Suppressor macrophage treated with lipopolysaccharide for 4 hours (primary cell): ENCODE results near the gene DMAC2.
"Not testable (repeated sequence)": the region's sequence is repeated elsewhere in the genome, so short reads cannot be mapped to it uniquely, and the experiment has no call there.

Source experiments
- DNase-seq: peaks from one replicate; pipeline ENCODE4 v3.0.0-alpha.2; 2020

The DMAC2 gene

DNA sequence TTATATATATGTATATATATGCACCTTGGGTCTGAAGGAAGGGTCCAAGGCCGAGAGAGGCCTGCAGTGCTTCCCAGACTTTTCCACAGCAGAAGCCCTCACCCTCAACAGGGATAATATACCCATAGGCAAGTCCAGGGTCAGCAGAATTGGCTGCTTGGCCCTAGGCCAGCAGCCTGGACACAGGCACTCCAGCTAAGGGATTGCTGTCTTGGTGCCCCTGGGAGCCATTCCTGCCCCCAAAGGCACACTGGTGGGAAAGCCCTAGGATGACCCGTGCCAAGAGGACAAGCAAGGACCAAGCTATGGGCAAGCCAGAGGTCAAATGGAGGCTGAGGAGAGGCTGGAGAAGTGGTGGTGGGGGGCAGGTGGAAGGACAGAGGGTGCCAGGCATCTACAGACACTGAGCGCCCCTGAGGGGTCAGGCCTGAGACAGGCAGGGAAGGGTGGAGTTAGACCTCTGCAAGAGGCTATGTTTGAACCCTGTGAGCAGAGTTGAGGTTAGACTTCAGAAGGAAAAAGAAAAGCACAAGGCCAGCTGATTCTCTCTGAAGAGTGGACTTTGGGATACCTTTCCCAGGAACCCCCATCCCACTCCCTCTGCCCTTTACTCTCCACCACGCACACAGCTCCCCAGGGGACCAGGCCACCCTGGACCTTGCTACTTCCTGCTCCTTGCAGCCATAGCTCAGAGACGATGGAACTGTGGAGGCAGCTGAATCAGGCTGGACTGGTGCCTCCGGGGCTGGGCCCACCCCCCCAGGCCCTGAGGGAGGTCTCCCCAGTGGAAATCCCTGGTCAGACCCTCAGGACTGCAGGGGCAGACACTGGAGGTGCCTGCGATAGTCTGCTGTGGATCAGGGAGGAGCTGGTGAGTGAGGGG lies 3.0 kb upstream of the DMAC2 start, which contains the start of gene ERICH4:
Gene ERICH4, plus strand, starts transcription at position 684 of the 883 bp plus-strand sequence. Its CDS starts 14 bp downstream, at position 698.
- DNase-seq, result no peak

DNA sequence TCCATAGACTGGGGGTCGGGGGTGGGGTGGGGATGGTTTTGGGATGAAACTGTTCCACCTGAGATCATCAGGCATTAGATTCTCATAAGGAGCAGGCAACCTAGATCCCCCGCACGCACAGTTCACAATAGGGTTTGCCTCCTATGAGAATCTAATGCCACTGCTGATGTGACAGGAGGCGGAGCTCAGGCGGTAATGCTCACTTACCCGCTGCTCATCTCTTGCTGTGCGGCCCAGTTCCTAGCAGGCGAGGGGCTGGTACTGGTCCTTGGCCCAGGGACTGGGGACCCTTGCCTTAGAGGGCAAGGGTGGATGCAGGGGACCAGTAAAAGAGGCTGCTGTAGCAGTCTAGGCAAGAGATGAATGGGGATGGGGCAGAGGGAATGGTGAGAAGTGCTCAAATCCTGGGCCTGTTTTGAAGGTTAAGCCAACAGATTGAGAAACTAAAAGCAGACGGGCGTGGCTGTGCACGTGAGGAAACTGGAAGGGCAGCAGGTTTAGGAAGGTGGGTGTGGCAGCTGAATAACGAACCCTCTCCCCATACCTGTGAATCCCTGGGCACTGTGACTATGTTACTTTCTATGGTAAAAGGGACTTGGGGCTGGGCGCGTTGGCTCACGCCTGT lies 1.7 kb upstream of the DMAC2 start:
- no peak for DNase-seq

DNA sequence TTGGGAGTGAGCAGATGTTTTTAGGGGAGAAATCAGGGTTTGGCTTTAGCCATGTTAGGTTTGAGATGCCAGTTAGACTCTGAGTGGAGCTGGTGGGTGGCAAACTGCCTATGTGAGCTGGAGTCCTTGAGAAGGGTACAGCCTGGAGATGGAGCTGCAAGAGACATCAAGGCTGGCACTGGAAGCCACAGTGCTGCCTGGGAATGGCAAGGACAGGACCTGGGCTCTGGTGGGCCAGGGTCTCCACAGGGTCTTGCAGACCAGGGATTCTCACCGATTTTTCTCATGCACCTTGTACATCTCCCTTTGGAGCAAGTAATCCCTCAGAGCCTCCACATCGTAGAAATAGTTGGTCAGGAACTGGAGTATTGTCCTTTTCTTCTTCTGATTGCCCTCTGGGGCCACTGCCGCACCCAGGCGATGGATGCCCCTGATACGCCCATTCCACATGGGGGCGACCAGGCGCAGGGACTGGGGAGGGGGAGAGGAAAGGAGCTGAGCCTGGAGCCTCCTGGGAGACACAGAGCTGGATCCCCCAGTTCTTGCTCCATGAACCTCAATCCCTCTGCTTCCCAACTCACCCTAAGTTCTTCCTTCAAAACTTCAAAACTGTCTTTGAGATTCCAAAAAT lies 1.7 kb downstream of the DMAC2 start:
- DNase-seq, result no peak

DNA sequence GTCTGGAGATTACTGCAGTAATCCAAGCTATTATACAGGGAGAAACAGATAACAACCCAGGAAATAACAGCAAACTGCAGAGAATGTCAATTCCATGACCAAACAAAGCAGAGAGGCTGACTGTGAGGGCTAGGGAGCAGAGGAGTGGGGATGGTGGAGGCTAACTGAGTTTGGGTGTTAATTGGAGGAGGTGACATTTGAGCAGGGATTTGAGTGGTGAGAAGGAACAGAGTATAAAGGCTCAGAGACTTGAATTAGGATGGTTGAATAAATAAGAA lies 3.1 kb downstream of the DMAC2 start:
- DNase-seq, result no peak

DNA sequence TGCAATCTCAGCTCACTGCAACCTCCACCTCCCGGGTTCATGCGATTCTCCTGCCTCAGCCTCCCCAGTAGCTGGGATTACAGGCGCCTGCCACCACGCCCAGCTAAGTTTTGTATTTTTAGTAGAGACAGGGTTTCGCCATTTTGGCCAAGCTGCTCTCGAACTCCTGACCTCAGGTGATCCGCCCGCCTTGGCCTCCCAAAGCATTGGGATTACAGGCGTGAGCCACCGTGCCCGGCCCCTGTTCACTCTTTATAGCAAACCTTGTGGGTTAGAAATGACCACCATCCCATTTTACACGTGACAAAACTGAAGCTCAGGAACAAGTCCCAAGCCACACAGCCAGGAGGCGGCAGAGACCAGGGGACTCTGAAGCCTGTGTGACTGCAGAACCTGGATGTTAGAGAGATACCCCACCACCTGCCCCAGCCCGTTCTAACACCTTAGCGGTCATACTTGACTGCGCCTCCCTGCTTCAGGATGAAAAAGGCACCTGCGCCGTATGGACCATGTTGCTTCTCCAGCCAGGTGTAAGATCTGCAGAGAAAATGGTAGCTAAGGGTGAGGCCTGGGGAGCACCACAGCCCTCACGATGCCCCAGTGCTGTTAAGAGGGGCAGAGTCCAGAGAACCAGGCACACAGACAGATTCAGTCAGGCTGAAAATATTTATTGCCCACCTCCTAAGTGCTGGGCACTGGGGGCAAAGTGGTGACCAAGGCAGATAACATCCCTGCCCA lies 3.6 kb downstream of the DMAC2 start:
- no peak for DNase-seq

DNA sequence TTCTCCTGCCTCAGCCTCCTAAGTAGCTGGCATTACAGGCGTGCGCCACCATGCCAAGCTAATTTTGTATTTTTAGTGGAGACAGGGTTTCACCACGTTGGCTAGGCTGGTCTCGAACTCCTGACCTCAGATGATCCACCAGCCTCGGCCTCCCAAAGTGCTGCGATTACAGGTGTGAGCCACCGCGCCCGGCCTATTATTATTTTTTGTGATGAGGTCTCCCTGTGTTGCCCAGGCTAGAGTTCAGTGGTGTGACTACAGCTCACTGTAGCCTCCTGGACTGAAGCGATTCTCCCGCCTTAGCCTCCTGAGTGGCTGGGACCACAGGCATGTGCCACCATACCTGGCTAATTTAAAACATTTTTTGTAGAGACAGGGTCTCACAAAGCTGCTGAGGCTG lies 4.3 kb downstream of the DMAC2 start:
- not testable (repeated sequence) for DNase-seq

DNA sequence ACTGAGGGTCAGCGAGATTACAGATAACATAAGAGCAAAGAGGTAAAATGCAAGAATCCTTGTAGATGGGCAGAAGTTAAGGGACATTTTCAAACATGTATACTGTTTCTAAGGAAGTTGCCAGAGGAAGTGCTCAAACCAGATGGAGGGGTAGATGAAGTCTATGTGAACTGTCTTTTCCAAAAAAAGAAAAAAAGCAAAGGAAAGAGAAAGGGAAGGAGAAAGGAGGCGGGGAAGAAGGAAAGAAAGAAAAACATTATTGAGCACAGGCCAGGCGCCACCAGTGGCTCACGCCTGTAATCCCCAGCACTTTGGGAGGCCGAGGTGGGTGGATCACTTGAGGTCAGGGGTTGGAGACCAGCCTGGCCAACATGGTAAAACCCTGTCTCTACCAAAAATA lies 5.3 kb downstream of the DMAC2 start:
- no peak for DNase-seq

DNA sequence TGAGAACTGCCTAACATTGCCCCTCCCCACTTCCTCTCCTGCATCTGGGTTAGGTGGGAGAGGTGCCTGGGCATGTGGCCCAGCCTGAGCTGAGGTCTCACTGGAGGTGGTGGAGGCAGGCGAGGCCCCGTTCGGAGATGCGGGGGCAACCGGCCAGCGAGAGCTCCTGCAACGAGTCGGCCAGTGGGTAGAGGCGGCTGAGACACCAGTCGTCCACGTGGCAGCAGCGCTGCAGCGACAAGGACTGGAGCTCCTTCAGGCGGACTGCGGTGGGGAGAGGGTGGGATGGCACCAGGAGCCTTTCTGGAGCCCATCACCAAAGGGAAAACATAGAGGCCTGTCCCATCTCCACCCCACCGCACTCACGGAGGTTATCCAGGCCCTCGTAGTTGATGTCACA lies 6.5 kb downstream of the DMAC2 start:
- no peak for DNase-seq

DNA sequence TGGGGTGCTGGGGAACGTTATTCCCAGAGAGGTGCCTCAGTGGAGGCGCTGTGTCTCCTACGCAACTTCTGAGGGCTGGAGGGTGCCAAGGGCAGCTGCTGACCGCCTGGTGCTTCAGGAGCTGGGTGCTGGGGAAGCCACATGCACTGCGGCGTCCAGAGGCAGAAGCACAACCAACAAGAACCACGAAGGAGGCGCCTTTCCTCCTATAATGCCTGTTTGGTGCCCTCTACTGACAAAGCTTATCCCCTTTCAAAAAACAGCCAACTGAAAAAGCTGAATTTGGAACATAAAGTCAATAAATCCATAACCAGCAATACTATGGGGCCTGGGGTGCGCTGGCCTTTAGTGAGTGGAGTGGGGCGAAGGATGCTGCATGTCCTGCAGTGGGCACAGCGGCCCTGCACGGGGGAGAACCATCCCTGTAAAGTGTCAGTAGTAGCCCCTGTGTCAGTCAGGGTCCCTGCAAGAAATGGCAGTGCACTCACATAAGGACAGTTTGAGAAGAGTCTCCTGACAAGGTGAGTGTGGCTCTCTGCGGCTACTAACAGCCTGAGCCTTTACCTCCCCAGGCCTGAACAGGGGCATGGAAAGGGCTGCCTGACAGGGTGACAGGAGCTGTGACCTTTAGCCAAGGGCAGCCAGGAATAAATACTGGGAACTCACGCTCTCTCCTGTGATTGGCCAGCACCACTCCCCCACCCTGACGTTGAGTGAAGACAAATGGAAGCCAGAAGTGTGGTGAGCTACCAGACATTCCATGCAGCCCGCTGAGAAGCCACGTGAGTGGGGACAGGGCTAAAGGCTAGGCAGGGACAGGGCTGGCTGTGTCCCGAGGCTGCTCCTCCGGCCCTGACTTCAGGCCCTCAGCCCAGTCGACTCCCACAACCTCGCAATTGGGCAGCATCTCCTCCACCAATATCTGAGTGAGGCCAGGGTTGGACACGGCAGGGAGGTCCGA lies 8.0 kb downstream of the DMAC2 start:
- peak; percentile 67 for DNase-seq

DNA sequence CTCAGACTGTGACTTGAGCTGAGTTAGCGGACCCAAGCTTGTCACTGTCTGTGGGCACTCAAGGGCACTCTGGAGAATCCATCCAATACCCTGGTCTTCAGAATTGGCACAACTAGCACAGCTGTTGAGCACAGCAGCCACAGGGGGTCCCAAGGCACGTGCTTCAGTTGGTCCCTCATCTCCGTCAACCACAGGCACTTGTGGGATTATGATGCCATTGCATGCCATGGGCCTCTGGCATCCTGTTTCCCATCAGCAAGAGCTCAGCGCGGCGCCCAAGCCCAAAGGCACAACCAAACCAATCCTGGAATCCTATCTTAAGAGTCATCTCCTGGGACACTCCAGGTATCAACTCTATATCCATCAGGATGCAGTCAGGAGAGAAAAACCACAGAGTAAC lies 8.8 kb downstream of the DMAC2 start:
- no peak for DNase-seq

DNA sequence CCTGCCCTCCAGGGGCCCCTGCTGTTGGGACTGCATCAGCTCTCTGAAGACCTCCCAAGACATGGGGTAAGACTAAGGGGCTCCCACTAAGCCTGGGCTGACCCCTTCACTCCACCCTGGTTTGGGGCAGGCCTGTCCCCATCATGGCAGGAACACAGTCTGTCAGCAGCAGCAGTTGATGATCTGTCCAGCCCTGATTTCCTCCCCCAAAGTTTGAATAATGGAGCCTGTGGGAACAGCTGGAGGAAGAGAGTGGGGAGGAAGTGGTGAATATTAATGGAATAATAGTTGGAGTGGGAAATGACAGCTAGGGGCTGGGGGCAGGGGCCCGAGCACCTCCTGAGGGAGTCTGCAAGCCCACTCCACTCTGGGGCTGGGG lies 11.2 kb downstream of the DMAC2 start:
- no peak for DNase-seq

DNA sequence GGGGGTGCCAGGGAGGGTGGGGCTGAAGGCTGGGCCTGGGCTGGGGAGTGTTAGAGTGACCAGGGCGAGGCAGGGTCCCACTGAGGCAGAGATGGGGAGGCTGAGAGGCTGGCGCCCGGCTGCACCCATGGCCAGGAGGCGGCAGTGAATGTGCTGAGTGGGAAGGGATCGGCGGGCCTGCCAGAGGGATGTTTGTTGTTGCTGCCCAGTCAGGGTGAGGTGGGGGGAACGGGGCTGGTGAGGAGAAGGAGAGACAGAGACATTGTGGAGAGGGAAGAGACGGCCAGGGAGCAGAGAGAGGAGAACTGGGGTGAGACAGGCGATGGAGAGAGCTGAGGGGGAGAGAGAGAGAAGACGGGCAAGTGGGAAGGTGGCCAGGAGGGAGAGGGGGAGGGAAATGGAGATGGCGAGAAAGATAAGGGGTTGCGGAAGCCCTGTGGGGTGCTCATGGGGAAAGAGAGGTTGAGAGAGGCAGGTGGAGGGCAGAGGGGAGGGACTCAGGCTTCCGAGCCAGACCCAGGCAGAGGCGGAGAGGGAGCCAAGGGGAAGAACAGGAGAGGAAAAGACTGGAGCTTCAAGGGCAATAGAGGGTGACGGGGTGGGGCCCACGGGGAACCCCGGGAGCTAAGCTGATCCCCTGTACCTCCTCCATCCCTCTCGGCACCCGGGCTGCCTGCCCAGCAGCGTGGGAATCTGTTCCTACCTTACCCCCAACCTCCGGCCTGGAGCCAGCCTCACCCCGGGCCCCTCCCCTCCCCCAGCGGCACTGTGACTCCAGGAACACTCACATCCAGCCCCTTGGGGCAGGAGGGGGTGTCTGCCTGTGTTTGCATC lies 11.8 kb downstream of the DMAC2 start:
- peak; percentile 15 for DNase-seq

DNA sequence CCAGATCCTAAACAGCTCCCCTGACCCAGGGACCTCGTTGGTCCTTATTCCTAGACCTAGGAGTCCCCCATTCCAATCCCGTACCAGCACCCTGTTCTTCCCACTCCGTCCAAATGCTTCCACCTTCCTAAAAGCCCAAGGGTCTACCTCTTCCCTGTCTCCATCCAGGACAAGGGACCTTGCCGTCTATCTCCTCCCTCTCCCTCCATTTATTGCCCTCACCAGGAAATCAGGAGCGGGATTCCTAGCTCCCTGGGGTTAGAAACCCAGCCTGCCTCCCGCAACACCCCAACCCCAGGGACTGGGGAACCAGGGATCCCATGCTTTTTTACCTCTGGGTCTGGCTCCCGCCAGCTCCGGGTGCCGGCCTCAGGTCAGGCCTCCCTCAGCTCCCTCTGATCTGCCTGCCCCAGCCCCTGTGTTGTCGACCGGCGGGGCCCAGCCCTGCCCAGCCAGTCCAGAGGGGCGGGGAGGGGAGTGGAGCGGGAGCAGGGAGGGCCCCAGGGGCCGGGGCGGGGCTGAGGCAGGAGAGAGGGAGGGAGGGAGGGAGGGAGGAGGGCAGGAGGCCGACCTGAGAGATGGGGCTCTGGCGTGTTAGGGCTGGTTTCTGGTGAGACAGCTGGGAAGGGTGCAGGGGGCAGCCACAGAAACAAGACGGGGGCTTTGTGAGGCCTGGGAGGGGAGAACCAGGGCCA lies 12.6 kb downstream of the DMAC2 start, which contains the start of gene B3GNT8:
Gene B3GNT8, minus strand, starts transcription at position 423 of the 695 bp plus-strand sequence. CDS start 596 bp downstream, outside the sequence.
- DNase-seq, result peak; percentile 70

DNA sequence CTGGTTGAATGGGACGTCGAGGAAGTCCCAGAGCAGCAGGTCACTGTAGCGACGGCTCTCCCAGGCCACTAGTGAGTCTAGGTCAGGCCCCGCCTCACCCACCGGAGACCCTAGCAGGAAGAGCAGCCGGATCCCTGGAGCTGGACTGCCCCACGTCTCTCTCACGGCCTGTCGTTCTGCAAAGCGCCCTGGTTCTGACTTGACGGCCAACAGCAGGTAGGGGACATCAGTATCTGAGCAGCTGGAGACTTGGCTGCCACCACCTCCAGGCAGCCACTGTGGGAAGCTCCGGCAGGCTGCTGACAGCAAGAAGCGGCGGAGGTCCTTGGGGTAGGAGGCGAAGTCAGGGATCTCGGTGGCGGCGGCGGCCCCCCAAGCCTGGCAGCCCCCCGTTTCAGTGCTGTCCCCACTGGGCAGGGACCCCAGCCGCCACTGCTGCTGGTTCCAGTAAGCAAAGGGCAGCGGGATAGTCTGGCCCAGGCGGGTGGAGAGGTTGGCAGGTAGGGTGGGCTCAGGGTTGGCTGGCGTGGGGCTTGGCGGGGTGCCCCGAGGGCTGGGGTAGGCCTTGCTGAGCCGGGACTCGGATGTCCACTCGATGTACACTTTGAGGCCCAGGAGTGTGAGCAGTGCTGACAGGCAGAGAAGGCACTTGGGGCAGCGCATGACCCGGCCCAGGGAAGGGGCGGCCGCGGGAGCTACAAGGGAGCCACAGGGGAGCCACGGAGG lies 13.4 kb downstream of the DMAC2 start:
- DNase-seq, result no peak

DNA sequence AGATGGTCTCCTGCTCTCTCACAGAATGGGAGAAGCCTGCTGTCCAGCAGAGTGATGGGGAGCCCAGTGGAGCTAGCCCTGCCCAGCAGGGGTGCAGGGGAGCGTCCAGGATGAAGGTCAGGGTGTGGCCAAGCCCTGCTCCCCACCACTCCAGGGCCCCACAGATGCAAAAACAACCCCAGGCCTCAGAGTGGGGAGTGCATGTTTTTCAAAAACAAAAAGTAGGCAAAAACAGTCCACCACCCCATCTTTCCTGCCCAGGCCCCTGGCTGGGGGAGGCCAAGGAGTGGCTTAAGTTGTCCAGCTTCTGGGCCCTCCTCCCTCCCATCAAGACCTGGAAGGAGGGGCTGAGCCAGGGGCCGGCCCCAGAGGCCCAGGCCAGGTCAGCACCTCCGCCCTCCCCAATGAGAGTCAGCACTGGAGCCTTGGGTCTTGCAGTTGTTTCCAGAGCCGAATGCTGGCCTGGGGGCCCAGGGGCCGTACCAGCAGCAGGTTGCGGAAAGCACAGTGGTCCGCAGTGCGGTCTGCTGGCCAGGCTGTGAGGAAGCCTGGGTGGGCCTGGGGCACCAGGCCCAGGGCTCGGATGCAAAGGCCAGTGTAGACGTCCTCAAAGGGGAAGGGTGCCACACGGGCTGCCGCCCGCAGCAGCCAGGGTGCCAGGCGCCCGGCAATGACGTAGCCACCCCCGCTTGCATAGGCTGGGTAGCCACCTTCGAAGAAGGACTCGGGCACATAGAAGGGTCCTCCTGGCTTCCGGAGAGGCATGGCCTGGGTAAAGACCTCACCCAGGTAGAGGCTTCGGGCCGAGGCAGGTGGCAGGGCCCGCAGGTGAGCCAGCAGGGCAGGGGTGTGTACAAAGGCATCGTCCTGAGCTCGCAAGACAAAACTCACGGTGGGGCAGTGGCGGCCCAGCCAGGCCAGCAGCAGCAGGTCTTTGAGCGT lies 14.3 kb downstream of the DMAC2 start:
- no peak for DNase-seq

DNA sequence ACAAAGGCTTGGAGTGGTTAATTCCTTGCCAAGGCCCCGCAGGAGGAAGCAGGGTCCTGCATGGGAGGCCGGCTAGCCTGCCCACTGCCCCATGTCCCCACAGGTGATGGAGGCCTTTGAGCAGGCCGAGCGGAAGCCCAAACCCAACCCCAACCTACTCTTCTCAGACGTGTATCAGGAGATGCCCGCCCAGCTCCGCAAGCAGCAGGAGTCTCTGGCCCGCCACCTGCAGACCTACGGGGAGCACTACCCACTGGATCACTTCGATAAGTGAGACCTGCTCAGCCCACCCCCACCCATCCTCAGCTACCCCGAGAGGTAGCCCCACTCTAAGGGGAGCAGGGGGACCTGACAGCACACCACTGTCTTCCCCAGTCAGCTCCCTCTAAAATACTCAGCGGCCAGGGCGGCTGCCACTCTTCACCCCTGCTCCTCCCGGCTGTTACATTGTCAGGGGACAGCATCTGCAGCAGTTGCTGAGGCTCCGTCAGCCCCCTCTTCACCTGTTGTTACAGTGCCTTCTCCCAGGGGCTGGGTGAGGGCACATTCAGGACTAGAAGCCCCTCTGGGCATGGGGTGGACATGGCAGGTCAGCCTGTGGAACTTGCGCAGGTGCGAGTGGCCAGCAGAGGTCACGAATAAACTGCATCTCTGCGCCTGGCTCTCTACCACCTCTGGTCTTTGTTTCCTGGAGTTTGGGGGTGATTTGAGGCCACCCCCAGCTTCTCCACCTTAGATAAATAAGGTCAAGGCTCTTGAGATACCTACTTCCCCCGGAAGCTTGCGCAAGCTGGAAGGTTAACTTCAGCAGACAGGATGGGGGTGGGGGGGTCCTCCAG lies 15.2 kb downstream of the DMAC2 start:
- no peak for DNase-seq

DNA sequence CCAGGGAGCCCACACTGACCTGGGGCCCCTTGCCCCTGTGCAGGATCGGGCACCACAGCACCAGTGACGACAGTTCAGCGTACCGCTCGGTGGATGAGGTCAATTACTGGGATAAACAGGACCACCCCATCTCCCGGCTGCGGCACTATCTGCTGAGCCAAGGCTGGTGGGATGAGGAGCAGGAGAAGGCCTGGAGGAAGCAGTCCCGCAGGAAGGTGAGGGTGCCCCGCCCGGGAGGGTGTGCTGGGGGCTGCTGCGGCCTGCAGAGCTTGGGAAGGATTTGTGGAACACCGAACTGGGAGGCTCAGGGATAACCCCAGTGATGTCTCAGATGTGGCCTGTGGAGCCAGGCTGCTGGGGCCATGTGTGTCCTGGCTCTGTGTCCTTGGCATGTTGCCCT lies 16.8 kb downstream of the DMAC2 start:
- DNase-seq, result no peak

DNA sequence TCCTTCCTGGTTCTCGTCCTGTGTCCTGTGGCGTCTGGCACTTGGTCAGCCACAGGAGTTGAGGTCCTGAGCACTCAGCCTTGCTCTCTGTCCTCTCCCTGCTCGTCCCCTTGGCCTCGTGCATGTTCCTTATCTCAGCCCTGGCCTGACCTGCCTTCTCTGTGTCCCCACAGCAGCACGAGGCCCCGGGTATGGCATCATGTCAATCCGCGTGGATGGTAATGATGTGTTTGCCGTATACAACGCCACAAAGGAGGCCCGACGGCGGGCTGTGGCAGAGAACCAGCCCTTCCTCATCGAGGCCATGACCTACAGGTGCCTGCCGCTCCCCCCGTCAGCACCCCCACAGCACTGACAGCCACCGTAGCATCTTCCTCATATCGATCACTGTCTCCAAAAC lies 17.3 kb downstream of the DMAC2 start:
- DNase-seq, result no peak
